Choroid plexus epithelial cell (primary cell): ENCODE measurements around the gene PIP5K1B.
"Not testable (repeated sequence)": the region's sequence is repeated elsewhere in the genome, so short reads cannot be mapped to it uniquely, and the experiment has no call there.

Experiments
- DNase-seq: peaks from one replicate; pipeline ENCODE4 v3.0.0-alpha.2; 2010; ENCODE audit warnings: low read depth
- H3K4me3 ChIP-seq: 2 replicates; pipeline ENCODE4 v1.5.1; 2011; ENCODE audit warnings: low read depth, mild to moderate bottlenecking, control low read depth, low read length, moderate library complexity
- CTCF ChIP-seq: conservative IDR thresholded peaks from 2 replicates; pipeline ENCODE4 v1.5.1; 2011; ENCODE audit warnings: low read depth, mild to moderate bottlenecking, control low read depth, inconsistent platforms, low read length, moderate library complexity

PIP5K1B gene

GRCh38 chr9:69036799-69037198 is 331.8 kb downstream of the PIP5K1B start:
- no peak for DNase-seq
- H3K4me3 ChIP-seq, result peak overlapping the region; percentile 68
- no peak for TF ChIP-seq CTCF

GRCh38 chr9:69040646-69041045 is 335.6 kb downstream of the PIP5K1B start:
- no peak for TF ChIP-seq CTCF
- H3K4me3 ChIP-seq, result no peak overlapping the region
- no peak for DNase-seq

- no peak overlapping the region for H3K4me3 ChIP-seq
- no peak for TF ChIP-seq CTCF
- DNase-seq, result peak; percentile 96
These were observed 339.5 kb downstream of the PIP5K1B start for GRCh38 chr9:69044240-69045219.

- no peak for TF ChIP-seq CTCF
- H3K4me3 ChIP-seq, result no peak overlapping the region
- DNase-seq, result no peak
These were observed 340.8 kb downstream of the PIP5K1B start for GRCh38 chr9:69045821-69046220.

GRCh38 chr9:69046723-69047122 is 341.7 kb downstream of the PIP5K1B start:
- TF ChIP-seq CTCF, result no peak
- no peak for DNase-seq
- no peak overlapping the region for H3K4me3 ChIP-seq

GRCh38 chr9:69047371-69047770 is 342.3 kb downstream of the PIP5K1B start:
- no peak for TF ChIP-seq CTCF
- no peak overlapping the region for H3K4me3 ChIP-seq
- DNase-seq, result peak; percentile 47

GRCh38 chr9:69049094-69049493 is 344.1 kb downstream of the PIP5K1B start:
- no peak for DNase-seq

GRCh38 chr9:69050936-69051335 is 345.9 kb downstream of the PIP5K1B start:
- not testable (repeated sequence) for DNase-seq, H3K4me3 ChIP-seq

More at GRCh38 chr9:69049094-69049493, 344.1 kb downstream of the PIP5K1B start:
- H3K4me3 ChIP-seq, result no peak overlapping the region
- no peak for TF ChIP-seq CTCF
